HL-60 (cell line): ENCODE measurements around the gene LTB4R2.

Source experiments
- POLR2AphosphoS5 ChIP-seq: IDR thresholded peaks from 2 replicates; pipeline ENCODE4 v1.6.1; 2012; ENCODE audit warnings: low read depth
- TF ChIP-seq, protein P1 (sequence below): IDR thresholded peaks from one replicate; pipeline ENCODE4 v1.5.1; 2011; ENCODE audit warnings: low read length, control low read depth, inconsistent platforms; ENCODE audit not compliant: insufficient read depth
- TF ChIP-seq, protein P2 (sequence below): IDR thresholded peaks from 2 replicates; pipeline ENCODE4 v1.6.1; 2012; ENCODE audit warnings: low read depth; ENCODE audit not compliant: insufficient replicate concordance

DNA sequence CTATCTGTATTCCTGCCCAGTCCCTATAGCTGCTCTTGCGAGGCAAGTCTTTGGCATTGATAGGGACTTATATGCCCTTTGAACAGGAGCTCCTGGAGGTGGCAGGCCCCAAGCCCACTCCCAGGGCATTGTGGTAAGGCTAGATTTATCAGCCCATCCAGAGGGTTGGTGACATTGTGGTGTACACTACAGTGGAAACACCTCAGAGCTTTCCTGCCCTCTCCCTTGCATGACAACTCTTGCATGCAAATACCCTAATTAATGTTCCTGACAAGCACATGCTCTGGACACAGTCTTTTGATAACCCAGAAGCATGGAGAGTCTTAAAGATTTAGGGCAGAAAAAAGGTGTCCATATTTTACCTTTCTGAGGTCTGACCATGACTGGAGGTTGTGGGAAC lies 30.7 kb downstream of the LTB4R2 start:
- TF ChIP-seq, protein P1, sequence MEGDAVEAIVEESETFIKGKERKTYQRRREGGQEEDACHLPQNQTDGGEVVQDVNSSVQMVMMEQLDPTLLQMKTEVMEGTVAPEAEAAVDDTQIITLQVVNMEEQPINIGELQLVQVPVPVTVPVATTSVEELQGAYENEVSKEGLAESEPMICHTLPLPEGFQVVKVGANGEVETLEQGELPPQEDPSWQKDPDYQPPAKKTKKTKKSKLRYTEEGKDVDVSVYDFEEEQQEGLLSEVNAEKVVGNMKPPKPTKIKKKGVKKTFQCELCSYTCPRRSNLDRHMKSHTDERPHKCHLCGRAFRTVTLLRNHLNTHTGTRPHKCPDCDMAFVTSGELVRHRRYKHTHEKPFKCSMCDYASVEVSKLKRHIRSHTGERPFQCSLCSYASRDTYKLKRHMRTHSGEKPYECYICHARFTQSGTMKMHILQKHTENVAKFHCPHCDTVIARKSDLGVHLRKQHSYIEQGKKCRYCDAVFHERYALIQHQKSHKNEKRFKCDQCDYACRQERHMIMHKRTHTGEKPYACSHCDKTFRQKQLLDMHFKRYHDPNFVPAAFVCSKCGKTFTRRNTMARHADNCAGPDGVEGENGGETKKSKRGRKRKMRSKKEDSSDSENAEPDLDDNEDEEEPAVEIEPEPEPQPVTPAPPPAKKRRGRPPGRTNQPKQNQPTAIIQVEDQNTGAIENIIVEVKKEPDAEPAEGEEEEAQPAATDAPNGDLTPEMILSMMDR = no peak
- TF ChIP-seq, protein P2, sequence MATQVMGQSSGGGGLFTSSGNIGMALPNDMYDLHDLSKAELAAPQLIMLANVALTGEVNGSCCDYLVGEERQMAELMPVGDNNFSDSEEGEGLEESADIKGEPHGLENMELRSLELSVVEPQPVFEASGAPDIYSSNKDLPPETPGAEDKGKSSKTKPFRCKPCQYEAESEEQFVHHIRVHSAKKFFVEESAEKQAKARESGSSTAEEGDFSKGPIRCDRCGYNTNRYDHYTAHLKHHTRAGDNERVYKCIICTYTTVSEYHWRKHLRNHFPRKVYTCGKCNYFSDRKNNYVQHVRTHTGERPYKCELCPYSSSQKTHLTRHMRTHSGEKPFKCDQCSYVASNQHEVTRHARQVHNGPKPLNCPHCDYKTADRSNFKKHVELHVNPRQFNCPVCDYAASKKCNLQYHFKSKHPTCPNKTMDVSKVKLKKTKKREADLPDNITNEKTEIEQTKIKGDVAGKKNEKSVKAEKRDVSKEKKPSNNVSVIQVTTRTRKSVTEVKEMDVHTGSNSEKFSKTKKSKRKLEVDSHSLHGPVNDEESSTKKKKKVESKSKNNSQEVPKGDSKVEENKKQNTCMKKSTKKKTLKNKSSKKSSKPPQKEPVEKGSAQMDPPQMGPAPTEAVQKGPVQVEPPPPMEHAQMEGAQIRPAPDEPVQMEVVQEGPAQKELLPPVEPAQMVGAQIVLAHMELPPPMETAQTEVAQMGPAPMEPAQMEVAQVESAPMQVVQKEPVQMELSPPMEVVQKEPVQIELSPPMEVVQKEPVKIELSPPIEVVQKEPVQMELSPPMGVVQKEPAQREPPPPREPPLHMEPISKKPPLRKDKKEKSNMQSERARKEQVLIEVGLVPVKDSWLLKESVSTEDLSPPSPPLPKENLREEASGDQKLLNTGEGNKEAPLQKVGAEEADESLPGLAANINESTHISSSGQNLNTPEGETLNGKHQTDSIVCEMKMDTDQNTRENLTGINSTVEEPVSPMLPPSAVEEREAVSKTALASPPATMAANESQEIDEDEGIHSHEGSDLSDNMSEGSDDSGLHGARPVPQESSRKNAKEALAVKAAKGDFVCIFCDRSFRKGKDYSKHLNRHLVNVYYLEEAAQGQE = no peak
- TF ChIP-seq POLR2AphosphoS5 = no peak
